Gastrocnemius medialis (tissue), 4 donors: Measurements from ENCODE around the gene RBM42. TPM values are rescaled to one million over a fixed set of nuclear protein-coding genes. Genes with fewer than 3 reads are reported as not detected.
A peak's percentile ranks its signal among the peaks of the same experiment; 100 is the strongest.

ENCODE experiments used
- ATAC-seq, 2 donors: fragments of 150-250 bp; one replicate each; pipeline ENCODE4 v1.9.1; 2016
- DNase-seq, 2 donors: peaks; one replicate each; pipeline ENCODE4 v3.0.0-alpha.2; 2019
- H3K27ac ChIP-seq, 4 donors: fragments of 200-600 bp; sonication (generic); 1 replicate in 1 of 4; 2 replicates in 3 of 4; pipeline ENCODE4 v1.5.1; 2016 to 2018; ENCODE audit warnings: mild to moderate bottlenecking in 2 of 4, moderate library complexity in 1 of 4
- H3K27me3 ChIP-seq, 3 donors: fragments of 200-600 bp; sonication (generic) in 2 of 3; 1 replicate in 1 of 3; 2 replicates in 2 of 3; pipeline versions ENCODE4 v1.5.1 to v1.6.0; 2016 to 2019; ENCODE audit warnings: mild to moderate bottlenecking in 1 of 3, moderate library complexity in 1 of 3
- H3K36me3 ChIP-seq, 2 donors: fragments of 200-600 bp; sonication (generic) in 1 of 2; one replicate each; pipeline ENCODE4 v1.5.1; 2017 to 2018
- H3K4me1 ChIP-seq, 2 donors: fragments of 200-600 bp; sonication (generic) in 1 of 2; one replicate each; pipeline ENCODE4 v1.5.1; 2016 to 2017; ENCODE audit warnings: mild to moderate bottlenecking in 2 of 2
- H3K4me3 ChIP-seq, 4 donors: fragments of 200-600 bp; sonication (generic) in 3 of 4; 1 replicate in 1 of 4; 2 replicates in 3 of 4; pipeline ENCODE4 v1.5.1; 2016 to 2019; ENCODE audit warnings: mild to moderate bottlenecking in 2 of 4
- H3K9me3 ChIP-seq, 3 donors: fragments of 200-600 bp; sonication (generic) in 2 of 3; 1 replicate in 1 of 3; 2 replicates in 2 of 3; pipeline ENCODE4 v1.5.1; 2016 to 2019
- CTCF ChIP-seq, 5 experiments: fragments of 450-650 bp in 3 of 5; fragments of 200-600 bp in 2 of 5; sonication (generic) in 2 of 5; IDR thresholded peaks in 4 of 5; conservative IDR thresholded peaks in 1 of 5; 1 replicate in 4 of 5; 2 replicates in 1 of 5; pipeline ENCODE4 v1.5.1; 2016 to 2019; ENCODE audit warnings: antibody characterized with exemption in 5 of 5, mild to moderate bottlenecking in 3 of 5, moderate library complexity in 3 of 5
- POLR2A ChIP-seq, 2 donors: fragments of 450-650 bp; IDR thresholded peaks; one replicate each; pipeline ENCODE4 v1.6.1; 2017; ENCODE audit warnings: antibody characterized with exemption in 2 of 2, mild to moderate bottlenecking in 2 of 2, moderate library complexity in 2 of 2
- in situ Hi-C, 4 donors: fragments of 200-750 bp; cut with MboI; loops; one replicate each; pipeline versions ENCODE4 v1.15.0 to v1.8.0; 2017; ENCODE audit warnings: low sequenced_read_pairs in 4 of 4
- intact Hi-C: fragments of 100-400 bp; cut with DNase I; formaldehyde crosslinking; loops from one replicate; pipeline ENCODE4 v1.15.1; 2023; ENCODE audit warnings: low total_unique reads
- total RNA-seq, 4 donors: library from RNA; depleted of rRNA; stranded (reverse); fragments of >200 nt; gene quantifications; one replicate each; pipeline versions ENCODE4 v1.1.0 to v1.2.3, GENCODE V29; 2016

The RBM42 gene
- total RNA-seq, 4 donors from 2014 or later, result 45.8 to 77.8 (median 75.4) TPM

- Histone ChIP-seq H3K9me3 (no peaks in the 10 kb centered on the region), H3K27me3 (no peaks in the 10 kb centered on the region), H3K4me1 (peaks cover 13 to 25% of the 10 kb centered on the region in 2 donors), H3K27ac (peak overlapping the region; percentile 78 to 93 (median 84)), H3K36me3 (no peaks in the 10 kb centered on the region), H3K4me3 (peak overlapping the region; percentile 64 to 83 (median 76))
- DNase-seq (peak; percentile 92), ATAC-seq (peak; percentile 69 to 74)
- intact Hi-C loops, result loop anchor here (1.0 to 2.0 kb wide), 3 partner anchors 15 to 100 kb away; partner anchors contain the start of genes RBM42 and TMEM147
- in situ Hi-C loops, result no loop called here
- peak; percentile 28 to 36 for TF ChIP-seq POLR2A (IDR thresholded peaks at IDR 0.05)
- TF ChIP-seq CTCF (IDR thresholded peaks at IDR 0.05 in 4 of 5, conservative IDR thresholded peaks at IDR 0.05 in 1 of 5), result peak in 1 of 5 experiments; percentile 8
These were observed 15.6 kb downstream of the RBM42 start for GRCh38 chr19:35644206-35644986.

DNA sequence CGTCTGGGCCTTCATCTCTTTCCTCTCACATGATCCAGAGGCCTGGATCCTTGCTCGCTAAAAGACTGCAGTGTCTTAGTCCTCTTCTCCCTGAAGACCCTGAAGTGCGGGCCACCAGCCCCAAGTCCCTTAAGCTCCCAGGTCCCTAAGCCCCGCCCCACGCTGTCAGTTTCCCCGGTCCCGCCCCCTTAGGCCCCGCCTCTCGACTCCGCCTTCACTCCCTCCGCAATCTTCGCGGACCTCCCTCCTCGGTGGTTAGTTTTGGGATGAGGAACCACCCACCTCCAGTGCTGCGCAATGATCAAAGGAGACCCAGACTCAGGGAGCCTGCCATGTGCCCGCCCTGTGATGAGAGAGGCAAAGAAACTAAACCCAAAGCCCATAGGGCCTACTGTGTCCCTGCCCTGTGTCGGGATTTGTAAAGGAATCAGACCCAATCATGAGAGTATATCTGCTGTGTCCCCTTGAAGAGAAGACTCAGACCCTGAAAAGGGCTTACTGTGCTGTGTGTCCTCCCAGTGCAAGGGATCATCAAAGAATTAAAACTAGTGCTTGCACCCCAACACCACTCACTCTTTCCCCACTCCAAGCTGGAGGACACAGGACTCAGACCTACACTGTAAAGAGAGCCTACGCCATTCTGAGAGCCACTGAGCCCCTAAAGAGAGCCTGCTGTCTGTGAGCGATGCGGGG is 16.3 kb downstream of the RBM42 start:
- in situ Hi-C loops, result no loop called here

DNA sequence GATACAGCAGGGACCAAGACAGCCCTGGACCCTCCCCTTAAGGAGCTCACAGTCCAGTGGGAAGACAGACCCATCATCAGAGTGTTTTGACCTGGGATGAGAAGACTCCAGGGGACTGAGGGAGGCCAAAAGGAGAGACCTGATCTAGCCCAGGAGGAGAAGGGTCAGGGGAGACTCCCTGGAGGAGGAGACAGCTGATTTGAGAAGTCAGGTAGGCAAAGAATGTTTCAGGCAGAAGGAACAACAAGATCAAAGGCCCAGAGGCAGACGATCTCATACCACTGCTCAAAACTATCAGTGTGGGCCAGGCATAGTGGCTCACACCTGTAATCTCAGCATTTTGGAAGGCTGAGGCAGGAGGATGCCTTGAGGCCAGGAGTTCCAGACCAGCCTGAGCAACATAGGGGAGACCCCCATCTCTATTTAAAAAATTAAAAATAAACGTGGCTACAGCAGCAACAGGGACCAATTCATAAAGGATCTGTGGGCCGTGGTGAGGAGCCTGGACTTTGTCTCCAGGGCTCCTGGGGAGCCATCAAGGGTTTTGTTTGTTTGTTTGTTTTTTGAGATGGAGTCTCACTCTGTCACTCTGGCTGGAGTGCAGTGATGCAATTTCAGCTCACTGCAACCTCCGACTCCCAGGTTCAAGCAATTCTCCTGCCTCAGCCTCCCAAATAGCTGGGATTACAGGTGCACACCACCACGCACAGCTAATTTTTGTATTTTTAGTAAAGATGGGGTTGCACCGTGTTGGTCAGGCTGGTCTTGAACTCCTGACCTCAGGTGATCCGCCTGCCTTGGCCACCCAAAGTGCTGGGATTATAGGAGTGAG is 17.1 kb downstream of the RBM42 start:
- intact Hi-C loops (loop anchor here (2.0 to 5.0 kb wide), 4 partner anchors 47 to 379 kb away; partner anchors contain the start of genes HSPB6, PROSER3, TMEM147 and USF2), in situ Hi-C loops (no loop called here)
- H3K4me1 ChIP-seq, result peaks cover 23 to 32% of the 10 kb centered on the region in 2 donors
- no peaks in the 10 kb centered on the region for H3K27me3 ChIP-seq
- peaks cover 0 to 6% of the 10 kb centered on the region in 2 donors for H3K36me3 ChIP-seq
- no peaks in the 10 kb centered on the region for H3K9me3 ChIP-seq
- ATAC-seq (no peak), DNase-seq (no peak)
- no peak for TF ChIP-seq CTCF (IDR thresholded peaks at IDR 0.05 in 4 of 5, conservative IDR thresholded peaks at IDR 0.05 in 1 of 5)
- TF ChIP-seq POLR2A (IDR thresholded peaks at IDR 0.05), result no peak
- H3K27ac ChIP-seq, result peak overlapping the region in 3 of 4 donors; percentile 80 to 93 (median 88)
- H3K4me3 ChIP-seq, result no peak overlapping the region

More for the DNA sequence above, 16.3 kb downstream of the RBM42 start:
- Histone ChIP-seq H3K27ac (peak overlapping the region; percentile 78 to 93 (median 84)), H3K9me3 (no peaks in the 10 kb centered on the region), H3K4me3 (peak overlapping the region; percentile 64 to 83 (median 76)), H3K36me3 (peaks cover 0 to 6% of the 10 kb centered on the region in 2 donors), H3K4me1 (peaks cover 21 to 32% of the 10 kb centered on the region in 2 donors), H3K27me3 (no peaks in the 10 kb centered on the region)
- ATAC-seq (peak; percentile 33 to 35), DNase-seq (peak; percentile 64 to 74)
- intact Hi-C loops, result loop anchor here (1.0 to 5.0 kb wide), 5 partner anchors 16 to 378 kb away; partner anchors contain the start of genes HSPB6, PROSER3, RBM42 and TMEM147
- TF ChIP-seq CTCF (IDR thresholded peaks at IDR 0.05 in 4 of 5, conservative IDR thresholded peaks at IDR 0.05 in 1 of 5) (no peak), POLR2A (IDR thresholded peaks at IDR 0.05) (no peak)
